Suprapubic skin (tissue), 3 donors: ENCODE measurements around the gene PUS1.

Experiments used
- CTCF ChIP-seq, 2 donors: fragments of 200-600 bp in 1 of 2; fragments of 450-650 bp in 1 of 2; sonication (generic) in 1 of 2; IDR thresholded peaks; one replicate each; pipeline ENCODE4 v1.5.1; 2016 to 2019; ENCODE audit warnings: antibody characterized with exemption in 2 of 2, mild to moderate bottlenecking in 1 of 2, moderate library complexity in 1 of 2
- EP300 ChIP-seq: sonication (generic); formaldehyde crosslinking; IDR thresholded peaks from one replicate; pipeline ENCODE4 v1.6.1; 2017; ENCODE audit warnings: antibody characterized with exemption

DNA sequence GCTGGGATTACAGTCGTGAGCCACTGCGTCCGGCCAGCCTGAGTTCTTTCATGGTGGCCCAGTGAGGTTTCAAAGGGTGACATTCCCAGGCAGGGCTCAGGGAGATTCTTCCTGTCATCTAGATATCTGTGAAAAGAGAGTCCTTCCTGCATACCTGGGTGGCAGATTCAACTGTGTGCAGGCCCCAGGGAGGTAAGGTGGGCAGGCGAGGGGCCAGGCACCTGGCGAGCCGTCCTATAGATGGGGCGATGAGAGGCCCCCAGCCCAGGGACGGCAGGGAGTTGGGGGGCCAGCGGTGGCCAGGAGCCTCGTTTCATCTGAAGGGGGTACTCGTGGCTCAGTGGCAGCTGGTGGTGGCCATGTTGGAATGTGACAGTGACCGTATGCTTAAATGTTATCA, 13.6 kb downstream of the PUS1 start:
- TF ChIP-seq CTCF (IDR thresholded peaks at IDR 0.05) (no peak), EP300 (no peak)
